GM15510 (cell line): ENCODE results near the gene CDC42BPB.

Experiments used
- POLR2A ChIP-seq: IDR thresholded peaks from 3 replicates; pipeline ENCODE4 v1.6.1; 2011; ENCODE audit warnings: borderline replicate concordance; ENCODE audit not compliant: insufficient read length; ENCODE audit errors: extremely low read depth

Gene CDC42BPB

DNA sequence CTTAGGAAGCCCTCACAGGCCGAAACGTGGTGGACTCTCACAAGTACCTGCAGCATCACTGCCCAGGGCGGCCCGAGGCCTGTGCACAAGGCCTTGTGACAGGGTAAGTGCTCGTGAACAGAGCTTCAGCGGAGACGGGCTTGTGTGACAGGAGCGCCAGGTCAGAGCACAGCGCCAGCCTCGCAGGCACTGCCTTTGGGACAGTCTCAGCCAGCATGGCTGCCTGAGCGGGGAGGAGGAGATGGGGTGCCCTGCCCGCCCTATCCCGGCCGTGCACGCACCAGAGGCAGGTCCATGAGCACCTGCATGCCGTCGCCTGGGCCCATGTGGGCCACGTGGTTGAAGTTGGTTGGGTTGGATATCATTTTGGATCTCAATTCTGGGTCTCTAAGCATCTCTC lies 118.0 kb downstream of the CDC42BPB start:
- TF ChIP-seq POLR2A = no peak

DNA sequence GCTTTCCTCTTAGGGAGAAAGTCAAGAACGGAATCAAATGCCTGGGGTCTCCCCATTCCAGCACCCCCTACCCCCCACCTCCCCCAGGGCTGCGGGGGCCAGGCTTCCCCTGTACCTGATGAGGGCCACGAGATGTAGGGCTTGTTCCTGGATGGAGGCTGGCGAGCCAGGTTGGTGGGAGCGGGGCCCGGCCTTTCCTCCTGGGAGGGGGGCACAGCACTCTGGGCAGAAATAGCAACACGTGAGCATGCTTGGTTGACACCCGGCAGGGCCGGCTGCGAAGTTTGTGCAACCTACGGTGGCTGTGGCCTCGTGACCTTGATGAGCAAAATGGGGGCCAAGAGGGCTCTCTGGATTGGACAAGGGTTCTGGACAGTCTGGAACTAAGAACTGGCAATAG lies 119.2 kb downstream of the CDC42BPB start:
- TF ChIP-seq POLR2A = no peak

DNA sequence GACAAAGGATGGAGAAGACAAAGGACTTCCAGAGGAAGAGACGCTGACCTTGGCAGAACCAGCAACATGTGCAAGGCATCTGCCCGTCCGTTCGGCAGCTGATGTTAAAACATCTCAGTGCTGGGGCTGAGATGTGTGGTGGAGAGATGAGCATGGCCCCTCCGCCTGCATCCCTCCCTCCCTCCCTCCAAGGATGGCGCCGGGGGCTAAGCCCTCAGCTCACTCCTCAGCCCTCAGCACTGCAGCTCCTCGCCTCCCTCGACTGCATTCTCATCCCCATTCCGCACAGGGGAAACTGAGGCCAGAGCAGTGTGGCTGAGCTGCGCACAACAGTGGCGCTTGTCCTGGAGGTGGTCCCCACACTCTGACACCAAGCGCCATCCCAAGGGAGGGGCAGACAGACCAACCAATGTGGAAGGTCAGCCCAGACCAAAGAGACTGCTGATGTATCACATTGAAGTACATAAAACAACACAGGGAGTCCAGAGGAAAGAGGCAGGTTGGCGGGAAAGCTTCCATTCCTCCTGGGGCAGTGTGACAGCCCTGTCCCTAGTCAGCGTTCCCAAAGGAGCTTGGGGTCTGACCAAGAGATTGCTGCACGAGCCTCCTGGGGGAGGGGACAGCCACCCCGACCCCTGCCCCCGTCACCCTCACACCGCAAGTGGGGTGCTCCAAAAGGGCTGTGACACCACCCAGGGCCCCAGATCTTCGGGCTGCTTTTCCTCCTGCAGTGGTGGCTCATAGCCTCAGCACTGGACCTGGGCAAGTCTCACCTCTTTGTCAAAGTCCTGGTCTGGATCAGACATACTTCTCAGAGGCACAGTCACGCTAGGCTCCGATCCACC lies 119.8 kb downstream of the CDC42BPB start:
- no peak for TF ChIP-seq POLR2A

DNA sequence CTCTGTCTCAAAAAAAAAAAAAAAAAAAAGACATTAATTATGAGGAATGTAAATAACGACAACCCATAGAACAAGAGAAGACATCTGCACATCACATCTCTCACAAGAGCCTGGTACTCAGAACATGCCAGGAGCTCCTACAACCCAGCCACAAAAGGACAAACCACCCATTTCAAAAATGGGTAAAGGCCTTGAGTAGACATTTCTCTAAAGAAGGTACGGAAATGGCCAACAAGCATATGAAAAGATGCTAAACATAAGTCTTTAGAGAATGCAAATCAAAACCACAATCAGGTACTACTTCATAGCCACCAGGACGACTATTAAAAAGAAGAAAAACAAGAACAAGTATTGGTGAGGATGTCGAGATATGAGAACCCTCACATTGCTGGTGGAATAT lies 121.6 kb downstream of the CDC42BPB start:
- TF ChIP-seq POLR2A = no peak

DNA sequence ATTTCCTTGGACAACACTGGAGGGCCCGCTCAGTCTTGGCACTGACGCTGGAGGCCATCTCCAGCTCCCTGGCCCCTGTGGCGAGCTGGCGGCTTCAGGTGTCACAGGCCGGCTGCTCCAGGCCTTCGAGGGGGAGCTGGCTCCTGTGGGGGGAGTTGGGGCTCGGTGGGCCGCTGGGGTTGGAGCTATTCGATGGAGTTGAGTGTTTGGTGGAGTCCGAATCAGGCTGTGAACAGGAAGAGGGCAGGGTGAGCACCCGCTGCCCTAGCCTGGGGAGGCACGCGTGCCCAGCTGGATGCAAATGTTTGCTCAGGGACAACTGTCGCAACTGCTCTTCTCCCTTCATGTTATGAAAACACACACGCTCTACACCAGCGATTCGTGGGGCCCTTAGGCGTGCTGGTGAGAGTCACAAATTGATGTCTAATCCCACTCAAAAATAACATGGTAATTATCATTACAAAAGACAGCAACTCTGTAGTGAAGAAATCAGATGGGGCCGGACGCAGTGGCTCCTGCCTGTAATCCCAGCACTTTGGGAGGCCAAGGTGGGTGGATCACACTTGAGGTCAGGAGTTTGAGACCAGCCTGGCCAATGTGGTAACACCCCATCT lies 123.6 kb downstream of the CDC42BPB start:
- no peak for TF ChIP-seq POLR2A

DNA sequence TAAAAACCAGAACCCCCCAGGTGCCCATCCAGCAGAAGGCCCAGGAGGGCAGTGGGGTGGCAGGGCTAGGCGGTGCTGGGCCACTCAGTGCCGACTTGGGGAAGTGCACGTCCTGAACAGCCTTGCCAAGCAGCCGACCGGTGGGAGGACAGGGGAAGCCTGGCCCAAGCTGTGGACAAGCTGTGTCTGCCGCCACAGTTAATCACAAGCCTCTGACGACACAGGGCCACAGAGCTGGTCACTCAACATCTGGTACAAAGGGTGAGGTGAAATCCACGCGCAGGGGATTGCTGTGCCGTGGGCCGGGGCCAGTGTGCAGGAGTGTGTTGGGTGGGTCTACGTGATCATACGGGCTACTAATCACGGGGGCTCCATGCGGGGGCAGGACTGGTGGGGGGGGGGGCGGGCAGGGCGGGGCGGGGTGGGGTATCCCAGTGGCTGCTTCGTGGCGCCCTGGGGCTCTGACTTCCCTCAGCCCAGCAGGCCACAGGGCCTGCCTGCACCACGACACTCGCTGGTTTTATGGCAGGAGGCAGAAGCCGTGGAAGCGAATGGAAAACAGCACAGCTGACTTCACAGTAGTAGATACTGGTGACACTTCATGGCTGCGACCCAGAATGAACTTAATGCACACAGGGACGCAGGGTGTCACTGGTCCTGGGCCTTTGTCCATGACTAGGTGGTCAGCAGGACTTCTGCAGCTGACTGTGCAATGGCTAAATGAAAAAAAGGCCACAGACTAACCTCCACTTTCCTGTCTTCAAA lies 124.7 kb downstream of the CDC42BPB start:
- TF ChIP-seq POLR2A = no peak

DNA sequence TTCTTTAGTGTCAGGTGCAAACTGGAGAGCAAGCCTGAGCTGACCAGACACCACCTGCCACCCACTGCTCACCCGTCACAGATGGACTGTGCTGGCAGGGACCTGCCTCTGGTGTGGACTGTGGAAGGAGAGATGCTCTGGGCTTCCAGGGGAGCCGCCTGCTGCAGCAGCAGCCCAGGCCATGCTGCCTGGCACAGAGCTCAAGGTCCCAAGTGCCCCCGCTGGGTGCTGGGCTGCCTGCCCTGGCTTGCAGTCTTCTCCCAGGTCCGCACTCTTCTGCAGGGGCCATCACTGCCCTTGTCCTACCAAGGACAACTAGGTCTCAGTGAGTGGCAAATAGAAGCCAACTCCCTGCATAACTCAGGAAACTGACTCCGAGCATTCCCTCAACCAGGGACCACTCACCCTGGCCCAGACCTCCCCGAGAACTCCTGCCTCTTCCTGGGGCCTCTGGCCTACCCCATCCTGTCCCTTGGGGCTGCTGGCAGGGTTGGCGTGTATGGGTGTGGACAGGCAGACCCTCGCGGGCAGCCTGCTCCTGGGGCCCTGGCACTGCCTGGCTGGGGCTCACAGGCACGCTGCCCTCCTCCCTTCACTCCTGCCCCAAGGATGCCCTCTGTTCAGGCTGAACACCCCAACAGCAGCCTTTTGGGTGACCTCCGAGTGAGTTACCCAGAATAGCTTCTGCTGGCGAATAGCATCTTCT lies 125.6 kb downstream of the CDC42BPB start:
- no peak for TF ChIP-seq POLR2A

DNA sequence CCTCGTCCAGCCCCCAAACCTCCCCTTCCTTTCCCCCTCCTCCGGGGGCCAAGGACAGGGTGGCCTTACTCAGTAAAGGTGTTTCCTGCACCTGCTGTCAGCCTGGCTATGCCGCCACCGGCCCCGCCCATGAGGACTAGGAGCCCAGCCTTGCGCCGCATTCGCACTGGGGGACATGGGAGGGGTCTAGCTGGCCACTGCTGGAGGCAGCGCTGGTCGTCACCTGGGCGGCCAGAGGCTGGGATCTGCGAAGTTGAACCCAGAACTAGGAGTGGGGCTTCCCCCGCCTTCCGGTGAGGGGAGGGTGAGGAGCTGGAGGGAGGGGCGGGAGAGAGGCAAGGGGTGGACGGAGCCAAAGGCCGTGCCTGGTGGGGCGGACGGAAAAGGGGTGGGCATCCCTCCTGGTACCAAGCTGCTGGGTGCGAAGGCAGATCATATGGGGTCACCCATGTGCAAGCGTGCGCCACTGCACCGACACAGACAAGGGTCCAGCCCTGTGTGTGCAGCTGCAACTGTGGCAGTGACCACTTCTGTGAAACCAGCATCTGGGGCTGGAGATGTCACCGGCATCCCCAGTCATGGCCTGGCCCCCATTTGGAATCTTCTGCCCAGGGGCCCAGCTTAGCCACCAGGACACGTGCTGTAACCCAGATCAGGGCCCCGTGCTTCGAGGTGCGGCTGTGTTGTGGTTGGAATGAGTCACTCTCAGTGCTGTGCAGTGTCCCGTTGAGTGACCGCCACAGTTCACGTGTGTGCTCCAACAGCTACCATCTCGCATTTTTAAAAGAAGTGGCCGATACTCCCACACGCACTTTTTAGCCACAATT lies 126.4 kb downstream of the CDC42BPB start:
- TF ChIP-seq POLR2A = no peak

DNA sequence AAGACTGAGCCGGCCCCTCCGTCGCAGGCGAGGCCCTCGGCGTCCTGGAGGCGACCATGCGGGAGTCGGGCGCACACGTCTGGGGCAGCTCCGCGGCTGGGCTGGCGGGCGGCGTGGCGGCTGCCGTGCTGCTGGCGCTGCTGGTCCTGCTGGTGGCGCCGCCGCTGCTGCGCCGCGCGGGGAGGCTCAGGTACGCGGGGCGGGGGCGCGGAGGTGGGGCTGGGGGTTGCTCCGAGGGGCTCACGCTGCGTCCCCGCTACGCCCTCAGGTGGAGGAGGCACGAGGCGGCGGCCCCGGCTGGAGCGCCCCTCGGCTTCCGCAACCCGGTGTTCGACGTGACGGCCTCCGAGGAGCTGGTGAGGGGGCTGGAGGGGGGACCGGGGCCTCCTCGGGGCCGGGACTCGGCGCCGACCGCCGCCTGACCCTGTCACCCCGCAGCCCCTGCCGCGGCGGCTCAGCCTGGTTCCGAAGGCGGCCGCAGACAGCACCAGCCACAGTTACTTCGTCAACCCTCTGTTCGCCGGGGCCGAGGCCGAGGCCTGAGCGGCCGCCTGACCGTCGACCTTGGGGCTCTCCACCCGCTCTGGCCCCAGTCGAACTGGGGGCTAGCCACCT lies 127.1 kb downstream of the CDC42BPB start:
- no peak for TF ChIP-seq POLR2A

DNA sequence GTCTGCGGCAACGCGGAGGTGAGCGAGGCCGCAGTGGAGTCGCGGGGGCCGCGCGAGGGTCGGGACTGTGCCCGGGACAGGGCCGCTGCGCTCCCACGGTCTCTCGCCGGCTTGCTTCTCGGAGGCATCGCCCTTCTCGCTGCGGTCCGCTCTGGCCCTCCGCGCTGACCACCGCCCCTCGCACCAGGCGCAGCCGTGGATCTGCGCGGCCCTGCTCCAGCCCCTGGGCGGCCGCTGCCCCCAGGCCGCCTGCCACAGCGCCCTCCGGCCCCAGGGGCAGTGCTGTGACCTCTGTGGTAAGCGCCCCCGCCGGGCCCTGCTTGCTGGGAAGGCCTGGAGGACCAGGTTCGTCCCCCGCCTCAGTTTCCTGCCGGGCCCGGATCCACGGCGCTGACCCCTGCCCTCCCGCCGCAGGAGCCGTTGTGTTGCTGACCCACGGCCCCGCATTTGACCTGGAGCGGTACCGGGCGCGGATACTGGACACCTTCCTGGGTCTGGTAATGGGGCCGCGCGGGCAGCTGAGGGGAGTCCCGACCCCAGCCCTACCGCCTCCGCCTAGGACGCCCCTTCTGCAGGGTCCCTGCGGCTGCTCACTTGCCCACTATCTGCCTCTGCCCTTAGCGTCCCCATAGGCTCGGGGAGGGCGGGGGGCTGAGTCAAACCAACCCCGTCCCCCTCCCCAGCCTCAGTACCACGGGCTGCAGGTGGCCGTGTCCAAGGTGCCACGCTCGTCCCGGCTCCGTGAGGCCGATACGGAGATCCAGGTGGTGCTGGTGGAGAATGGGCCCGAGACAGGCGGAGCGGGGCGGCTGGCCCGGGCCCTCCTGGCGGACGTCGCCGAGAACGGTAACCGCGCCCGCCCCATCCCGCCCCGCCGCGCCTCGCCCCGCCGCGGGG lies 127.9 kb downstream of the CDC42BPB start:
- TF ChIP-seq POLR2A = no peak

DNA sequence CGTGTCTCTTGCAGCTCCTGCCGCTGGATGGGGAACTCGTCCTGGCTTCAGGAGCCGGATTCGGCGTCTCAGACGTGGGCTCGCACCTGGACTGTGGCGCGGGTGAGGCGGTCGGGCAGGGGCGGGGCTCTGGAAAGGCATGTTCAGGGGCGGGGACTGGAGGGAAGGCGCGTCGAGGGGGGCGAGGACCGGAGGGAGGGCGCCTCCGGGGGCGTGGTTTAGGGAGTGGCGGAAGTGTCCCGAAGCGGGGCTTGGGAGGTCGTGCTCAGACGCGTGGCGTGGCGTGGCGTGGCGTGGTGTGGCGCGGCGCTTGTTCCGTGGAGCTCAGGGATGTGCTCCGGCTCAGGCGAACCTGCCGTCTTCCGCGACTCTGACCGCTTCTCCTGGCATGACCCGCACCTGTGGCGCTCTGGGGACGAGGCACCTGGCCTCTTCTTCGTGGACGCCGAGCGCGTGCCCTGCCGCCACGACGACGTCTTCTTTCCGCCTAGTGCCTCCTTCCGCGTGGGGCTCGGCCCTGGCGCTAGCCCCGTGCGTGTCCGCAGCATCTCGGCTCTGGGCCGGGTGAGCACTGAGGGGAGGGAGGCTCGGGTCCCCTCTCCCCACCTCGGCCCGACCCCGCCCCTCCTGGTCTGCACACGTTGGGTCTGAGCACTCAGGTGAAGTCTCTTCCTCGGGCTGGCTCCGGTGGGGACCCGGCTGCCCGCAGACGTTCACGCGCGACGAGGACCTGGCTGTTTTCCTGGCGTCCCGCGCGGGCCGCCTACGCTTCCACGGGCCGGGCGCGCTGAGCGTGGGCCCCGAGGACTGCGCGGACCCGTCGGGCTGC lies 128.7 kb downstream of the CDC42BPB start:
- no peak for TF ChIP-seq POLR2A

DNA sequence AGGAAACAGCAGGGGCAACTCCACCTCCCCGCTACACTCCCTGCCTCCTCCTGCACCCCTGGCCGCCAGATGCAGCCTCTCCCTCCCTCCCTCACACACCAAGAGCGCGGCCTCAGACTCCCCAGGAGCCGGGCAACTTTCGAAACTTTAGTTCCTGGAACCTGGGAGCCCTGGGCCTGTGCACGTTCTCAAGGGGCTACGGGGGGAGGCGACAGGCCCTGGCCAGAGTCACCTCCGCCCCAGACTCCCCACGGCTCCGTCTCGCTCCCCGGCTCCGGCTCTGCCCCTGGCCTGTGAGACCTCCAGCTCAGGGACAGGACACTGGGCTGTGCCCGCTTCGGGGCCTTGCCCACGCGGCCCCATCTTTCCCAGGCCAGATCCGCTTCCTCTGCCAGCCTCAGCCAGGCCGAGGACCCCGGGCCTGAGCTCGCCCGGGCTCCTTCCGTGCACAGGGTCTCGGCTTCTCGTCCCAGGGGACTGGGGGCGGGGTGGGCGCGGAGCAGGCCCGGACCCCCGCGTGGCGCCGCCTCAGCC lies 129.4 kb downstream of the CDC42BPB start:
- TF ChIP-seq POLR2A = no peak
